ENCODE results near the gene COTL1. TPM values are rescaled to one million over a fixed set of nuclear protein-coding genes. Genes with fewer than 3 reads are reported as not detected.

The COTL1 gene
- total and polyA plus RNA-seq, 9 of the 15 experiments (the other 6 are each of a cell fraction or from before 2014, with no cell fraction given) = 27.7 to 185 (median 72.5) TPM

- no peak for TF ChIP-seq TCF15 (CRISPR knock-in tag; IDR thresholded peaks at IDR 0.05)
- TF ChIP-seq C11orf30 (IDR thresholded peaks at IDR 0.05; ENCODE audit: low read depth) = no peak
- peak; percentile 73 for TF ChIP-seq CHD2 (IDR thresholded peaks at IDR 0.05; ENCODE audit: low read depth, low read length)
- no peak for TF ChIP-seq PHF20 (IDR thresholded peaks at IDR 0.05; ENCODE audit: partially characterized antibody)
- no peak for TF ChIP-seq E4F1 (CRISPR knock-in tag; IDR thresholded peaks at IDR 0.05; ENCODE audit: borderline replicate concordance)
- no peak for TF ChIP-seq CLOCK (CRISPR knock-in tag; IDR thresholded peaks at IDR 0.05; ENCODE audit: borderline replicate concordance)
- TF ChIP-seq POLR2H (tag; IDR thresholded peaks at IDR 0.05; ENCODE audit: low read depth) = no peak
- no peak for TF ChIP-seq XRCC4 (IDR thresholded peaks at IDR 0.05; ENCODE audit: extremely low read depth, insufficient read depth, insufficient read length)
- no peak for TF ChIP-seq CAMTA2 (CRISPR knock-in tag; conservative IDR thresholded peaks at IDR 0.05)
- TF ChIP-seq ZNF280B (CRISPR knock-in tag; IDR thresholded peaks at IDR 0.05) = no peak
- TF ChIP-seq ZC3H8 (IDR thresholded peaks at IDR 0.05) = no peak
- no peak for TF ChIP-seq WHSC1 (IDR thresholded peaks at IDR 0.05; ENCODE audit: low read length)
- no peak for TF ChIP-seq ZBTB33 (CRISPR knock-in tag; IDR thresholded peaks at IDR 0.05)
- no peak for TF ChIP-seq KLF1 (tag; IDR thresholded peaks at IDR 0.05)
- no peak for TF ChIP-seq ZNF23 (CRISPR knock-in tag; IDR thresholded peaks at IDR 0.05)
- TF ChIP-seq CHD4 (IDR thresholded peaks at IDR 0.05; ENCODE audit: insufficient read depth, insufficient replicate concordance, low read depth, low read length, poor library complexity, severe bottlenecking) = no peak
Measured at GRCh38 chr16:84617791-84618580, at the start of gene COTL1 (continued).

Data from K562 (cell line).